ENCODE measurements around the gene CANX.

Gene CANX

DNA sequence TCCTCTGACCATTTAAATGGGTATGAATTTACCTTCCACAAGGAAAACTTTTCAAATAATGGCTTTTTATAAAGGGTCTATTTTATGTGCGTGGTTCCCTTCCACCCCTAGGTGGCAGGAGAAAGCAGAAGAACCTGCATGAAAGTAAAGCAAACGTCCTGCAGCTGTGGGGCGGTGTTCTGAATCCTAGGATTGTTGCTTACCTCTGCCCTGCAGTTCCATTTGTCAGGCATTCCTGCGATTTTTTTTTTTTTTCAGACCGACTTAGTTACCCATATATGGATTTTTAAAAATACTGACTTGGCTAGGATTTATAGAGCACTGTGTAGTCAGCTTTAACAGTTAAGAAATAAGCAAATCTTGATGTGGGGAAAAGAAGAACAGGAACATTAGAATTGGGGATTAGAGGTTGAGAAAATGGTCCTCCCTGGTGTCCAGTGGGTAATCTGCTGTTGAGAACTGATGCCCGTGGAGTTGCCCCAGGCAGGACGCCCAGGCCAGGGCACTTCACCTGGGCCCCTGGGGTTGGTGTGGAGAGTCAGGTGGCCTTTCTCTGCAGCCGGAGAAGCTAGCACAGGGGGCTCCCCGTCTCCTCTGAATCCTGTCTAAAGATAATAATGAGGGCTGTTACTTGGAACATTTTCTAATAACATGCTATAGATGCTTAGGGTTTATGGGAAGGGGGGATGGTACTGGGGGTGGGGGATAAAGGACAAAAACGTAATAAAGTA is 64.6 kb downstream of the CANX start:
- Histone ChIP-seq H3K4me3 (ENCODE audit: low read length) (no peak overlapping the region), H3K9me3 (ENCODE audit: control insufficient read depth, low read length) (no peaks in the 10 kb centered on the region), H3K27me3 (ENCODE audit: control insufficient read depth, insufficient read depth, low read length) (no peaks in the 10 kb centered on the region), H3K4me1 (ENCODE audit: control insufficient read depth, insufficient read depth, low read length) (peaks cover 37% of the 10 kb centered on the region), H3K9ac (ENCODE audit: low read length) (no peak overlapping the region), H3K36me3 (ENCODE audit: control insufficient read depth, insufficient read depth, low read length) (peaks cover 10% of the 10 kb centered on the region)

DNA sequence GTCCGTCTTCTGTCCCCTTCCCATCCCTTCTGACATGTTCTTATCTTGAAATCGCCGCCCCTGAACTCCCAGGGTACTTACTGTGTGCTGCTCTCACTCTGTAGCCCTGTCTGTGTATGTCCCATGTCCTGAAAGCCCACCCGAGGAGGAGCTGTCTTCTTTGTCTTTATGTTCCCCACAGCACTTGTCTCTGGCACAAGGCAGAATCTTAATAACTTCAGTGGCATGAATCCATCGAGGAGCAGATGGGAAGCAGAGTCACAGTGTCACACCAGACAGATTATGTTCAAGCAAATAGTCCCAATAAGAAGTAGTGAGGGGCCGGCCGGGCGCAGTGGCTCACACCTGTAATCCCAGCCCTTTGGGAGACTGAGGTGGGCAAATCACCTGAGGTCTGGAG is 65.3 kb downstream of the CANX start:
- no peaks in the 10 kb centered on the region for H3K27me3 ChIP-seq (ENCODE audit: control insufficient read depth, insufficient read depth, low read length)
- H3K9ac ChIP-seq (ENCODE audit: low read length), result no peak overlapping the region
- H3K9me3 ChIP-seq (ENCODE audit: control insufficient read depth, low read length), result no peaks in the 10 kb centered on the region
- H3K4me3 ChIP-seq (ENCODE audit: low read length), result no peak overlapping the region
- H3K36me3 ChIP-seq (ENCODE audit: control insufficient read depth, insufficient read depth, low read length), result peaks cover 10% of the 10 kb centered on the region
- H3K4me1 ChIP-seq (ENCODE audit: control insufficient read depth, insufficient read depth, low read length), result peaks cover 37% of the 10 kb centered on the region

DNA sequence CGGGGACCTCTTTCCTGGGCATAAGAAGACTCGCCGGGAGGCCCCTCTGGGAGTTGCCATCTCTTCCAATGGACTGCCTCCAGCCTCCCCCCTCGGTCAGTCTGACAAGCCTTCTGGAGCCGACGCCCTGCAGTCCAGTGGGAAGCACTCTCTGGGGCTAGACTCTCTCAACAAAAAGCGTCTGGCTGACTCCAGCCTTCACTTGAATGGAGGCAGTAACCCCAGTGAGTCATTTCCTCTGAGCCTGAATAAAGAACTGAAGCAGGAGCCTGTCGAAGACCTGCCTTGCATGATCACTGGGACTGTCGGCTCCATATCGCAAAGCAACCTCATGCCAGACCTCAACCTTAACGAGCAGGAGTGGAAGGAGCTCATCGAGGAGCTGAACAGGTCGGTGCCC is 66.6 kb downstream of the CANX start:
- no peaks in the 10 kb centered on the region for H3K9me3 ChIP-seq (ENCODE audit: control insufficient read depth, low read length)
- H3K27me3 ChIP-seq (ENCODE audit: control insufficient read depth, insufficient read depth, low read length), result no peaks in the 10 kb centered on the region
- no peak overlapping the region for H3K4me3 ChIP-seq (ENCODE audit: low read length)
- H3K36me3 ChIP-seq (ENCODE audit: control insufficient read depth, insufficient read depth, low read length), result peaks cover 10% of the 10 kb centered on the region
- peaks cover 28% of the 10 kb centered on the region for H3K4me1 ChIP-seq (ENCODE audit: control insufficient read depth, insufficient read depth, low read length)
- H3K9ac ChIP-seq (ENCODE audit: low read length), result no peak overlapping the region

DNA sequence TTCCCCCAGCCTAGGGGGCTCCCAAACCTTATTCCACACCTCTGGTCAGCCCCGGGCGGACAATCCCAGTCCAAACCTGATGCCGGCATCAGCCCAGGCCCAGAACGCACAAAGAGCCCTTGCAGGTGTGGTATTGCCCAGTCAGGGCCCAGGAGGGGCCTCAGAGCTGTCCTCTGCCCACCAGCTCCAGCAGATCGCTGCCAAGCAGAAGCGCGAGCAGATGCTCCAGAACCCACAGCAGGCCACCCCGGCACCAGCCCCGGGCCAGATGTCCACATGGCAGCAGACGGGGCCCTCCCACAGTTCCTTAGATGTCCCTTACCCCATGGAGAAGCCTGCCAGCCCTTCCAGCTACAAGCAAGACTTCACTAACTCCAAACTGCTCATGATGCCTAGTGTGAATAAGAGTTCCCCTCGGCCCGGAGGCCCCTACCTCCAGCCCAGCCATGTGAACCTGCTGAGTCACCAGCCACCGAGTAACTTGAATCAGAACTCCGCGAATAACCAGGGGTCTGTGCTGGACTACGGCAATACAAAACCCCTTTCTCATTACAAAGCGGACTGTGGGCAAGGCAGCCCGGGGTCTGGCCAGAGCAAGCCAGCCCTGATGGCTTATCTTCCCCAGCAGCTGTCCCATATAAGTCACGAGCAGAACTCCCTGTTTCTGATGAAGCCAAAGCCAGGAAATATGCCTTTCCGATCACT is 67.4 kb downstream of the CANX start:
- H3K9ac ChIP-seq (ENCODE audit: low read length), result no peak overlapping the region
- peaks cover 10% of the 10 kb centered on the region for H3K36me3 ChIP-seq (ENCODE audit: control insufficient read depth, insufficient read depth, low read length)
- peaks cover 28% of the 10 kb centered on the region for H3K4me1 ChIP-seq (ENCODE audit: control insufficient read depth, insufficient read depth, low read length)
- H3K9me3 ChIP-seq (ENCODE audit: control insufficient read depth, low read length), result no peaks in the 10 kb centered on the region
- H3K27me3 ChIP-seq (ENCODE audit: control insufficient read depth, insufficient read depth, low read length), result no peaks in the 10 kb centered on the region
- no peak overlapping the region for H3K4me3 ChIP-seq (ENCODE audit: low read length)

DNA sequence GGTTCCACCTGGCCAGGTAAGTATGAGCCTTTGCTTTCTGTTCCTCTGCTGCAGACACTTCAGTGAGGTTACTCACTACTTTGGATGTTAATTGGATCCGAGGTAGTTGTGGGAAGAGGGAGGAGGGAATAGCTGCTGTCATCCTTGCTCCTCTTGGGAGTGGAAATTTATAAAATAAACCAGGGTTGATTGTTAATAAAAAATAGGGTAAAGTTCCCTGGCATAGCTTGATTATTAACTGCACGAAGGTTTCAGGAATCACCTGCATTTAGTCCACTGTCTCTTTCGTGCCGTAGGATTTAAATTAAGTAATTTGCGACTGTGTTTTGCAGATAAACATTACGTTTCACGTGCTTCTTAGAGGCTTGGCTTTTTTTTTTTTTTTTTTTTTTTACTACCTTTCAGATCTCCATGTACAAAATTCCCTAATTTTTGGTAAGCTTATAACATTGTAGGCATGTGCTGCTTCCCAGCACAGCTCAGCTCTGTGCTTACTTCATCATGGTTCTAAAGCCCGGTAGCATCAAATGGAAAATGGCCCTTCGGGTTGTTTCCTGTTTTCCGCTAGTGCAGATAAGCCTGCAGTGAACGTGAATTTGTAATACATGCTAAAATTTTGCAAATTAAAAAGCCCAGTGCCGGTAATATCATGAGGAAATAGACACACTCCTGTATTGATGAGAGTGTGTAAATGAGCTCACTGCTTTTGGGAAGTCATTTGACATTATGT is 68.1 kb downstream of the CANX start:
- H3K9ac ChIP-seq (ENCODE audit: low read length), result no peak overlapping the region
- H3K36me3 ChIP-seq (ENCODE audit: control insufficient read depth, insufficient read depth, low read length), result peaks cover 15% of the 10 kb centered on the region
- no peaks in the 10 kb centered on the region for H3K27me3 ChIP-seq (ENCODE audit: control insufficient read depth, insufficient read depth, low read length)
- no peak overlapping the region for H3K4me3 ChIP-seq (ENCODE audit: low read length)
- H3K4me1 ChIP-seq (ENCODE audit: control insufficient read depth, insufficient read depth, low read length), result peaks cover 22% of the 10 kb centered on the region
- no peaks in the 10 kb centered on the region for H3K9me3 ChIP-seq (ENCODE audit: control insufficient read depth, low read length)

DNA sequence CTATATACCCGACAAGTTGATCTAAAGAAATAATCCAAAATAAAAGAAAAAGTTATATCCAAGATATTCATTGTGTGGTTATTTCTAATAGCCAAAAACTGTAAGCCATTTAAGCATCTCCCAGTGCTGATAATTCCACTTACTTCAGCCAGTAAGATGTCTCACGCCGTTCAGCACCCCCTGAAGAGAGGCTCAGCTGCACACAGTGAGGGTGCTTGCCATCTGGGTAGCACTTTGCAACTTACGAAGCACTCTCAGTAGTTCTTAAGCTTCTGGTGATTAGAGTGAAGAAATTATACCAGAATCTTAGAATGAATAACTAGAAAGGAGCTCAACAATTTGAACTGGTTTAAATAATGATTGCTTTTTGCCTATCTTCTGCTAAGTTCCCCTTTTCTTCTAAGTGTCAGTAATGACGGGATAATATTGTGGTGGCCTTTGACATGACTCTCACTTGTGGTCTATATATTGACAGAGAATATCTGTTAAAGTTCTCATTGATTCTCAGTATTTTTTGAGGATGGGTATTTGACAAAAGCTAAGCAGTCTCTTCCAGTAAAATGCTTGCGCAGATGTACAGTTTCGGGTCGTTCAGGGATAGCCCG is 68.8 kb downstream of the CANX start:
- Histone ChIP-seq H3K36me3 (ENCODE audit: control insufficient read depth, insufficient read depth, low read length) (peaks cover 20% of the 10 kb centered on the region), H3K9me3 (ENCODE audit: control insufficient read depth, low read length) (no peaks in the 10 kb centered on the region), H3K9ac (ENCODE audit: low read length) (no peak overlapping the region), H3K4me3 (ENCODE audit: low read length) (no peak overlapping the region), H3K27me3 (ENCODE audit: control insufficient read depth, insufficient read depth, low read length) (no peaks in the 10 kb centered on the region), H3K4me1 (ENCODE audit: control insufficient read depth, insufficient read depth, low read length) (peaks cover 15% of the 10 kb centered on the region)

DNA sequence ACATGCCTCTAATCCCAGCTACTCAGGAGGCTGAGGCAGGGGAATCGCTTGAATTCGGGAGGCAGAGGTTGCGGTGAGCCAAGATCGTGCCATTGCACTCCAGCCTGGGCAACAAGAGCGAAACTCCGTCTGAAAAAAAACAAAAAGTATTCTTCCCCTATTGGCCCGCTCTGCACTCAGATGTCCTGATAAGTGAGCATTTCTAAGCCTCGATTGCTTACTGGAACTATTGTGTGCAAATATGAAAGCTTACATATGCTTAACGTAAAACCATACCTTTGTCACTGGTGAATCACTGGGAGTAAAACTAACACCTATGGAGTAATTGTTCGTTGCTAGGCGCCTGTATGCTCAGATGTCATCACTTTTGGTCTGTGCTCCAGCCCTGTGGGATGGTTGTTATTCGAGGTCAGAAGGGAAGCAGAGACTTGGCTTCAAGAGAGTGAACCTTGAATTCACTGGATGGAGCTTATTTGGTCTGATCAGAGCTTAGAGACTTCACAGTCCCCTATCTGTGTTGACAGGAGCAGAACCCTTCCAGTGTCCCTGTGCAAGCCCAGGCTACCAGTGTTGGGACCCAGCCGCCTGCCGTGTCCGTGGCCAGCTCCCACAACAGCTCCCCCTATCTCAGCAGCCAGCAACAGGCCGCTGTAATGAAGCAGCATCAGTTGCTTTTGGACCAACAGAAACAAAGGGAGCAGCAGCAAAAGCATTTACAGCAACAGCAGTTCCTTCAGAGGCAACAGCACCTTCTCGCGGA is 69.7 kb downstream of the CANX start:
- Histone ChIP-seq H3K4me3 (ENCODE audit: low read length) (no peak overlapping the region), H3K4me1 (ENCODE audit: control insufficient read depth, insufficient read depth, low read length) (peaks cover 8% of the 10 kb centered on the region), H3K27me3 (ENCODE audit: control insufficient read depth, insufficient read depth, low read length) (no peaks in the 10 kb centered on the region), H3K9ac (ENCODE audit: low read length) (no peak overlapping the region), H3K9me3 (ENCODE audit: control insufficient read depth, low read length) (no peaks in the 10 kb centered on the region), H3K36me3 (ENCODE audit: control insufficient read depth, insufficient read depth, low read length) (peaks cover 25% of the 10 kb centered on the region)

GRCh38 chr5:179769271-179769670 is 70.5 kb downstream of the CANX start:
- H3K36me3 ChIP-seq (ENCODE audit: control insufficient read depth, insufficient read depth, low read length), result peaks cover 32% of the 10 kb centered on the region
- no peaks in the 10 kb centered on the region for H3K9me3 ChIP-seq (ENCODE audit: control insufficient read depth, low read length)
- H3K9ac ChIP-seq (ENCODE audit: low read length), result no peak overlapping the region
- no peaks in the 10 kb centered on the region for H3K27me3 ChIP-seq (ENCODE audit: control insufficient read depth, insufficient read depth, low read length)
- H3K4me1 ChIP-seq (ENCODE audit: control insufficient read depth, insufficient read depth, low read length), result peaks cover 6% of the 10 kb centered on the region
- H3K4me3 ChIP-seq (ENCODE audit: low read length), result no peak overlapping the region

GRCh38 chr5:179769796-179770195 is 71.0 kb downstream of the CANX start:
- Histone ChIP-seq H3K4me3 (ENCODE audit: low read length) (no peak overlapping the region), H3K9ac (ENCODE audit: low read length) (no peak overlapping the region), H3K36me3 (ENCODE audit: control insufficient read depth, insufficient read depth, low read length) (peaks cover 32% of the 10 kb centered on the region), H3K4me1 (ENCODE audit: control insufficient read depth, insufficient read depth, low read length) (peaks cover 6% of the 10 kb centered on the region), H3K27me3 (ENCODE audit: control insufficient read depth, insufficient read depth, low read length) (no peaks in the 10 kb centered on the region), H3K9me3 (ENCODE audit: control insufficient read depth, low read length) (no peaks in the 10 kb centered on the region)

- no peaks in the 10 kb centered on the region for H3K4me1 ChIP-seq (ENCODE audit: control insufficient read depth, insufficient read depth, low read length)
- H3K4me3 ChIP-seq (ENCODE audit: low read length), result no peak overlapping the region
- H3K27me3 ChIP-seq (ENCODE audit: control insufficient read depth, insufficient read depth, low read length), result no peaks in the 10 kb centered on the region
- no peak overlapping the region for H3K9ac ChIP-seq (ENCODE audit: low read length)
- peaks cover 31% of the 10 kb centered on the region for H3K36me3 ChIP-seq (ENCODE audit: control insufficient read depth, insufficient read depth, low read length)
- no peaks in the 10 kb centered on the region for H3K9me3 ChIP-seq (ENCODE audit: control insufficient read depth, low read length)
These were observed 72.6 kb downstream of the CANX start for GRCh38 chr5:179771311-179771895.

GRCh38 chr5:179772351-179772750 is 73.6 kb downstream of the CANX start:
- no peaks in the 10 kb centered on the region for H3K27me3 ChIP-seq (ENCODE audit: control insufficient read depth, insufficient read depth, low read length)
- H3K9me3 ChIP-seq (ENCODE audit: control insufficient read depth, low read length), result no peaks in the 10 kb centered on the region
- H3K4me3 ChIP-seq (ENCODE audit: low read length), result no peak overlapping the region
- no peaks in the 10 kb centered on the region for H3K4me1 ChIP-seq (ENCODE audit: control insufficient read depth, insufficient read depth, low read length)
- no peak overlapping the region for H3K9ac ChIP-seq (ENCODE audit: low read length)
- peaks cover 28% of the 10 kb centered on the region for H3K36me3 ChIP-seq (ENCODE audit: control insufficient read depth, insufficient read depth, low read length)

Data from mucosa of stomach (tissue), 1 donor.